Thyroid gland (tissue), 4 donors: ENCODE results near the gene POLN.

Experiments used
- POLR2A ChIP-seq, 2 donors: fragments of 450-650 bp; IDR thresholded peaks; one replicate each; pipeline ENCODE4 v1.6.1; 2017; ENCODE audit warnings: antibody characterized with exemption in 2 of 2, mild to moderate bottlenecking in 2 of 2, moderate library complexity in 1 of 2
- TF ChIP-seq, protein P1 (sequence below), 6 experiments: fragments of 200-600 bp in 3 of 6; fragments of 450-650 bp in 3 of 6; sonication (generic) in 3 of 6; IDR thresholded peaks; one replicate each; pipeline ENCODE4 v1.5.1; 2016 to 2019; ENCODE audit warnings: antibody characterized with exemption in 6 of 6, mild to moderate bottlenecking in 2 of 6, inconsistent platforms in 1 of 6, moderate library complexity in 1 of 6

DNA sequence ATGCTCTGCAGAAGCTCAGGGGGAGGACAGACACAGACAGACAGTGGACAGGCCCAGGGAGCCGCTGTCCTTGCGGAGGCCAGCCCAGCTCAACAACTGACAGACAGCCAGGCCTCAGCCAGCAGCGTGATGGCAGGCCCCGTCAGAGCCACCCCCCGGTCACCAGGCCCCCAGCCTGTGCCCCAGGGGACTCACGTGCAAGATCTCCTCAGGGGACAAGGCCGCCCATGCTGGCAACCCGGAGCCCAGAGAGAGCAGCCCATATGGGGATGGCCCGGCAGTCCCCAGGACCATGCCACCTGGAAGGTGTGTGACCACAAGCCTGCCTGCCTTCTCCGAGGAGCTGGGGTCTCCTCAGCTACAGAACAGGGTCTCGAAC lies 48.0 kb upstream of the POLN start:
- TF ChIP-seq, protein P1, sequence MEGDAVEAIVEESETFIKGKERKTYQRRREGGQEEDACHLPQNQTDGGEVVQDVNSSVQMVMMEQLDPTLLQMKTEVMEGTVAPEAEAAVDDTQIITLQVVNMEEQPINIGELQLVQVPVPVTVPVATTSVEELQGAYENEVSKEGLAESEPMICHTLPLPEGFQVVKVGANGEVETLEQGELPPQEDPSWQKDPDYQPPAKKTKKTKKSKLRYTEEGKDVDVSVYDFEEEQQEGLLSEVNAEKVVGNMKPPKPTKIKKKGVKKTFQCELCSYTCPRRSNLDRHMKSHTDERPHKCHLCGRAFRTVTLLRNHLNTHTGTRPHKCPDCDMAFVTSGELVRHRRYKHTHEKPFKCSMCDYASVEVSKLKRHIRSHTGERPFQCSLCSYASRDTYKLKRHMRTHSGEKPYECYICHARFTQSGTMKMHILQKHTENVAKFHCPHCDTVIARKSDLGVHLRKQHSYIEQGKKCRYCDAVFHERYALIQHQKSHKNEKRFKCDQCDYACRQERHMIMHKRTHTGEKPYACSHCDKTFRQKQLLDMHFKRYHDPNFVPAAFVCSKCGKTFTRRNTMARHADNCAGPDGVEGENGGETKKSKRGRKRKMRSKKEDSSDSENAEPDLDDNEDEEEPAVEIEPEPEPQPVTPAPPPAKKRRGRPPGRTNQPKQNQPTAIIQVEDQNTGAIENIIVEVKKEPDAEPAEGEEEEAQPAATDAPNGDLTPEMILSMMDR (IDR thresholded peaks at IDR 0.05): no peak
- no peak for TF ChIP-seq POLR2A (IDR thresholded peaks at IDR 0.05)
